ENCODE results near the gene FAM83F. TPM values are rescaled to one million over a fixed set of nuclear protein-coding genes. Genes with fewer than 3 reads are reported as not detected.

FAM83F gene
- total and polyA plus RNA-seq, 10 of the 15 experiments (the other 5 are each of a cell fraction or from before 2014, with no cell fraction given) = 0.01 to 0.05 (median 0.01) TPM; not detected in 7

GRCh38 chr22:40065981-40066380 is 71.2 kb downstream of the FAM83F start (continued):
- no peak for TF ChIP-seq ZBTB40 (IDR thresholded peaks at IDR 0.05; ENCODE audit: borderline replicate concordance)
- TF ChIP-seq MLLT1 (IDR thresholded peaks at IDR 0.05) = no peak
- TF ChIP-seq POU2F2 (IDR thresholded peaks at IDR 0.05; ENCODE audit: borderline replicate concordance, low read depth, low read length) = no peak
- no peak for TF ChIP-seq PML (IDR thresholded peaks at IDR 0.05; ENCODE audit: low read length)
- TF ChIP-seq MEF2A (IDR thresholded peaks at IDR 0.05; ENCODE audit: insufficient read depth, low read depth, low read length) = no peak
- no peak for TF ChIP-seq LARP7 (IDR thresholded peaks at IDR 0.05)

- ChIA-PET POLR2A (no interaction called here), SMC1A (ENCODE audit: uncharacterized antibody, unreplicated experiment) (interaction anchor here (1.2 kb wide), 1 partner anchor 230 kb away, joined by 3 read pairs; no protein-coding TSS in a partner anchor), RAD21 (ENCODE audit: unreplicated experiment) (no interaction called here), CTCF (interaction anchor here (1.4 kb wide), 1 partner anchor 19 kb away, joined by 6 read pairs; no protein-coding TSS in a partner anchor)
- Histone ChIP-seq H3K9ac (ENCODE audit: control insufficient read depth, insufficient read depth, low read length) (no peak overlapping the region), H3K4me3 (no peak overlapping the region), H3K4me1 (ENCODE audit: control insufficient read depth, insufficient read depth, low read length) (peaks cover 9% of the 10 kb centered on the region; the same call in 1 of the 2 replicates), H3K27me3 (replicated peaks in 1 of 2; ENCODE audit: control insufficient read depth in 2 of 2, insufficient read depth in 2 of 2, low read length in 1 of 2) (no peaks in the 10 kb centered on the region), H3K9me3 (replicated peaks; ENCODE audit: control insufficient read depth, insufficient read depth, low read length) (no peaks in the 10 kb centered on the region), H3K36me3 (ENCODE audit: control insufficient read depth in 2 of 2, insufficient read depth in 2 of 2, low read length in 1 of 2) (no peaks in the 10 kb centered on the region), H3K27ac (ENCODE audit: control insufficient read depth, insufficient read depth) (no peak overlapping the region), H3K79me2 (ENCODE audit: control insufficient read depth, insufficient read depth, low read length) (no peaks in the 10 kb centered on the region; the same call in 1 of the 2 replicates), H4K20me1 (ENCODE audit: control insufficient read depth, insufficient read depth) (no peaks in the 10 kb centered on the region), H3K4me2 (ENCODE audit: control insufficient read depth, insufficient read depth) (no peak overlapping the region), H2AFZ (ENCODE audit: control insufficient read depth, low read depth, low read length) (no peak overlapping the region)
- in situ Hi-C loops (cut with MboI) (no loop called here), intact Hi-C loops (cut with micrococcal nuclease; ENCODE audit: unreplicated experiment) (no loop called here)
- WGBS (ENCODE audit: insufficient coverage, insufficient replicate concordance, low lambda C conversion rate, missing lambda C conversion rate) = 71% methylated on average over 2 of the region's 2 CpGs
- BruUV-seq (replicated peaks) = no TSS peak
- ATAC-seq (no peak), FAIRE-seq (no peak), DNase-seq (ENCODE audit: low read depth, low spot score) (no peak)
- TF ChIP-seq SMC3 (IDR thresholded peaks at IDR 0.05; ENCODE audit: borderline replicate concordance, low read length) (no peak), MTA3 (IDR thresholded peaks at IDR 0.05; ENCODE audit: borderline replicate concordance, low read length) (no peak), ZSCAN29 (IDR thresholded peaks at IDR 0.05) (no peak), PAX5 (IDR thresholded peaks at IDR 0.05; ENCODE audit: borderline replicate concordance, low read depth, low read length) (no peak), IRF5 (IDR thresholded peaks at IDR 0.05; ENCODE audit: borderline replicate concordance) (no peak), BMI1 (IDR thresholded peaks at IDR 0.05; ENCODE audit: borderline replicate concordance) (no peak), STAT3 (IDR thresholded peaks at IDR 0.05; ENCODE audit: low read depth, low read length) (no peak), ZBTB4 (CRISPR knock-in tag; IDR thresholded peaks at IDR 0.05) (no peak)
Measured at GRCh38 chr22:40067639-40068038, 72.9 kb downstream of the FAM83F start.

Measured in GM12878 (cell line).